GM19395 (cell line): ENCODE data around the gene MYEOV.

ENCODE experiments used
- ATAC-seq: cut with Tn5 transposase; IDR thresholded peaks from one replicate; pipeline ENCODE4 v1.9.1; 2021; ENCODE audit warnings: mild to moderate bottlenecking, moderate library complexity; ENCODE audit not compliant: unreplicated experiment

MYEOV gene

DNA sequence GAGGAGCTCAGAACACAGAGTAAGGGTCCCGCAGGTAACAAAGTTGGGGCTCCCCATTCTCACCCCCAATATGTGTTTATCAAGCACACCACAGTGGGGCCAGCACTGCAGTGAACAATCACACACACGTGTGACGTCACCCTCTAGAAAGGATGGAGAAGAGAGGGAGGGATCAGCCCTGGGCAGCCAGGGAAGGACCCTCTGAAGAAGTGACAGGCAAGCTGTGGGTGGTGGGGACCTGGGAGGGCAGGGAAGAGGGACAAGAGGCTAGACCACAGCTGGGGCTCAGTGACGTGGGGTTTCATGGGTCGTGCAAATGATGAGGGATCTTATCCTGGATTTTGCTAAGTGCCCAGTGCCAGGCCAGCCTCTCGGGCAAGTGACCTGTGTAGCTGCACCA, 28.7 kb upstream of the MYEOV start:
- ATAC-seq: no peak

DNA sequence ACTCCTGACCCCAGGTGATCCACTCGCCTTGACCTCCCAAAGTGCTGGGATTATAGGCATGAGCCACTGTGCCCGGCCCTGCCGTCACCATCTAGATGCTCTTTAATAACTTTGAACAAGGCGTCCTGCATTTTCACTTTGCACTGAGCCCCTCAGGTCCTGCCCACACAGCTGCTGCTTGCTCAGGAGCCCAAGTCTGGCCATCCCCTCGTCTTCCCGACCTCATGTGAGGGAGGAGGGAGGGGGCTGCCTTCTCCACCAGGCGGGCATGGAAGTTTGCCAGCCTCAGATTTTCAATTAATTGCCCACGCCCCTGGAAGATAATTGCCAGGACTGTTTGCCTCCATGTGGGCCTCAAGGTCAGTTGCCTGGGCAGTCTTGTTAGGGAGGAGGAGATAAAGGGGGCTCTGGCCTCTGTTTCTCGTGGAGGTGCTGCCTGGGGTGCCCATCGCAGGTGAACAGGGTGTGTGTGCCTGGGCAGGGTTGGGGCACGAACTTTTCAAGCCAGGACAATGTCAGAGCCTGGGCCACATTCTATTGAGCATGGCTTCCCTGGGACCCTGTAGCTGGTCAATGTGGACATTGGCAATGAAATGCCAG, 27.9 kb upstream of the MYEOV start:
- ATAC-seq: no peak

DNA sequence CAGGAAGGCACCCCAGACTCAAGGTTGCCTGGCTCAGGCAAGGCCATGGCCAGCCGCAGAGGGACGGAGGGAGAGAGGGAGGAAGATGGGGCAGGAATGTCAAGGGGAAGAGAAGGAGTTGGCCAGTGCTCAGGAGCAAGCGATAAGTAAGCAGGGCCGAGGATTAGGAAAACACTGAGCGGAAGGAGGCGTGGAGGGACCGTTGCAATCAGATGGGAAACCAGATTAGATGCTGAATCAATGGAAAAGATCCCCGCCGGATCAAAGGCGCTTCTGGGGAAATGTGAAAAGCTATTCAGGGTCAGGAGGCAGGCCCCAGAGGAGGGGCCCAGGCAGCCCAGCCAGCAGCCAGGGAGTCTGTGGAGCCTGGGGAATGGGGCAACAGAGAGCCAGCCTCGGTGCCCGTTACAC, 26.6 kb upstream of the MYEOV start:
- no peak for ATAC-seq

DNA sequence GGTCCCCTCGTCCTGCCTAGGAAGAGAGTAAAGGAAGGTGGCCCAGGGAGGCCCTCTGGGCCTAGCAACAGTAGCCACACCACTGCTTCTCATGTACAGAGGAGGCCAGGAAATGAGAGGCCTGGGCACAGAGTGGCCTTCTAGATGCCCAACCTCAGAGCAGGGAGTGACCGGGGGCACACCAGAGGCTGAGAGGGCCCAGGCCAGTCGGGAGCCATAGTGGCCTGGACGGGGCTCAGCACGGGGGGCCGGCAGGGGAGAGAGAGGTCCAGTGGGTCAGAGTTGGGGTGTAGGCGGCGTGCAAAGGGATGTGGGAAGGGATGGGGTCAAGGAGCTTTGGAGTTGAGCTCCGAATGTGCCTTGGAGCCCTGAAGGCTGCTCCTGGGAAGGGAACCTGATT, 25.0 kb upstream of the MYEOV start:
- no peak for ATAC-seq

DNA sequence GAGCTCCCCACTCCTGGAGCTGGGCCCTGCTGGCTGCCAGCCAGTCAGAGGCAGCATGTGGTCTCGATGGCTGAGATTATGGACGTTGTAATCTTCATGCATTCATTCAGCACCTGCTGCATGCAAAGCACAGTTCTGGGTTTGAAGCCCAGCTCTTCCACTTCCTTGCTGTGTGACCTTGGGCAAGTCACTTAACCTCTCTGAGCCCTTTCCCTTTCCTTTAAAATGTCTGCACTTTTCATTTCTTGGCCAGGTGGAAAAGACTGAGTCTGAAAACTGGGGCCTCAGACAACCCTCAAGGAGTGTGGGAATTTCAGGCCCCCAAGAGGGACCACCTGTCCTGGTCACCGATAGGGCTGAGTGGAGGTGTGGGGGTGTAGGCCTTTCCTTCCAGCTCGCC, 24.6 kb upstream of the MYEOV start:
- no peak for ATAC-seq

DNA sequence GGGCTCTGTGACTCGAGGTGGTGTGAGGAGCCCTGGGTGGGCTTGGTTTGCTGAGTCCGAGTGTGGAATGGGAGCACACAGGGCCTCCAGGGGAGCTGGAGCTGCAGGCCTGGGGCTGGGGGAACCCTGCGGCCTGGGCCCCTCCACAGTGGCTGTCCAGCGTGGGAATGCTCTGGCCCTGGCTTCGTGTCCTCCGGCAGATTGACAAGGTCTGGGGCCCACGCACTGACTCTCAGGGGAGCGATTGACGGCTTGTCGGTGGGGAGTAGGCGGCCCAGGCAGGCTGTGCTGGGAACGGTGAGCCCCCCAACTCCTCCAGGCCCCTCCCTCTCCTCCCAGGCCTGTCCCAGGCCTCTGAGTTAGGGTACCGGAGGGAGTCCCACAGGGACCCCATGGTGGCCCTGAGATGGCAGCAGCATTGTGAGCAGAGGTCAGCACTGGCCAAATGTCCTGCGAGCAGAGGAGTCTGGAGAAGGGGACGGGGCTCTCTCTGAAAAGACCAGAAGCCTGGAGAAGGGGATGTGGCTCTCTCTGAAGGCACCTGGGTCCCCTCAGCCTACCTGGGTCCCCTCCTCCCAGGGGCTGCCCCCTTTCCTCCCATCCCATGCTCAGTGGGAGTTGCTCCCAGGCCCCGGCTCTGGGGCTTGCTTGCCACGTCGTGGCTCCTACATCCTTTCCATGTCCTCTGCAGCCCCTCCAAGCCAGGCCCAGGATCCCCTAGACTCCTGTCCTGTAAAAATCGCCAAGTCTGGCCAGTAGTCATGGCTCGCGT, 23.8 kb upstream of the MYEOV start:
- no peak for ATAC-seq

DNA sequence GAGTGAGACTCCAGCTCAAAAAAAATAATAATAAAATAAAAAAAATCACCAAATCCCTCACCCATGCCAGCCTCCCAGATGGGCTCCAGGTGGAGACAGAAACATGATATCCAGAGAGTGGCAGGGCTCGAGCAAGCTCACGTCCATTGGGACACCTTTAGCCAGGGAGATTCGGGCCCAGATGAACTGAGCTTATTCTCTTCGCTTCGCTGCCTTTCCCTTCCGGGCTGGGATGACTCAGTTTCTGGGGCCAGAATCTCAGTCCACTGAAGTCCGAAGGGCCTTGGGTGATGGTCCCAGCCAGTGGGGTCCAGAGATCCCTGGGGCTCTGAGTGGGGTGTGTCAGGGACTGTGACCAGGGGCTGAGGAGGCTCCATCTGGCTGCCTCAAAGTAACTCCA, 23.0 kb upstream of the MYEOV start:
- ATAC-seq: no peak

DNA sequence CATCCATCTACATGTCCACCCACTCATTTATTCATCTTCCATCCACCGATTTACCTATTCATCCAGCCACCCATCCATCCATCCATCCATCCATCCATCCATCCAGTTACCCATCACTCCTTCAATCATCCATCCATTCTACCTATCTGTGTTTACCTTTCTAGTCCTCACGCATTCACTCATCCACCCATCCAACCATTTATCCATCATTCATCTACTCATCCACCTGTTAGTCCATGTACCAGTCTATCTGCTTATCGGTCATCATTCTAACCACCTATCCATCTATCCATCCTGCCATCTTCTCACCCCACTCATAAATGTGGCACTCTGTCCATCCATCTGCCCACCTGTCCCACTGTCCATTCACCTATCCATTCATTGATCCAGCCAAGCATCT, 21.9 kb upstream of the MYEOV start:
- no peak for ATAC-seq

DNA sequence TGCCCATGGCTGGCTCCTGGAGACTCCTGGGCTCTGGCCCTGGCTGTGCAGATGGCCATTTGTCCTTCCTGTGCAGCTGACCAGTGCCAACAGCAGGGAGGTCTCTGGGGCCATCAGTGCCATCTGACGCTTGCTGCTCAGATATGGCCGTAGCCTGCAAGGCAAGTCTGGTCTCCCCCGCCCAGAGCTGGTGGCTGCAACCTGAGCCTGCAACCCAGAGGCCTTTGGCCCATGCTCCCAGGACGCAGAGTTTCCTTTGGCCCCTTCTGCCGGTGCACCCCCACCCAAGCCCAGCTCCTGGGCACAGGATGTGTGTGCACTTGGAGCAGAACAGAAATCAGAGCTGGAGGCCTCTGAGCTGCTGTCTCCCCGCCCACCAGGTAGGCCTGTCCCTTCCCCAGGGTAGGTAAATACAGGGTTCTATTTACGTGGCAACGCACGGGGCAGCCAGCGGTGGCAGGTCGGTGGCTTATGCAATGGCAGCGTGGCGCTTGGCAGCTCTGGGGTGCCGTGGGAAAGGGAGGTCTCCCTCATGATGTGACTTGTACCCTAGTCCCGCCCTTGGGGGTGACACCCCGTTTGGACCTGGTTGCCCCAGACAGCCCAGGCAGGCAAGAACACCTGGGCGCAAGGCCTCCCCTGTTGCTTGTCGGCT, 21.0 kb upstream of the MYEOV start:
- ATAC-seq: no peak

DNA sequence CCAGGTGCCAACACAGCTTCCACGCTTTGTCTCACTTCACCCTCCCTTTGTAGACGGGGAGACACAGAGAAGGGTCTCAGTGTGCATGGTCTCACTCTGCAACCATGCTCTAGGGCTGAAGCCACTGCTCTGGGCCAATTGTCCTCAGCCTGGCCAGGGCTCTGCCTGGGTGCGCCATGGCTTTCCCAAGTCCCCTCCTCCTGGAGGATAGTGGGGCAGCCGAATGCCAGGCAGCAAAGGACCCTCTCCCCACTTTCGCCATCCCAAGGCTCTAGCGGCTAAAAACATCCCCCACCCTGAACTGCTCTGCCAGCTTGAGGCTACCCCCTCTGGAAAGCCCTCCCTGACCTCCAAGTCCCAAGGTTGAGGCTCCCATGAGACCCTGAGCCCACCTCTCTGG, 20.4 kb upstream of the MYEOV start:
- ATAC-seq: no peak

DNA sequence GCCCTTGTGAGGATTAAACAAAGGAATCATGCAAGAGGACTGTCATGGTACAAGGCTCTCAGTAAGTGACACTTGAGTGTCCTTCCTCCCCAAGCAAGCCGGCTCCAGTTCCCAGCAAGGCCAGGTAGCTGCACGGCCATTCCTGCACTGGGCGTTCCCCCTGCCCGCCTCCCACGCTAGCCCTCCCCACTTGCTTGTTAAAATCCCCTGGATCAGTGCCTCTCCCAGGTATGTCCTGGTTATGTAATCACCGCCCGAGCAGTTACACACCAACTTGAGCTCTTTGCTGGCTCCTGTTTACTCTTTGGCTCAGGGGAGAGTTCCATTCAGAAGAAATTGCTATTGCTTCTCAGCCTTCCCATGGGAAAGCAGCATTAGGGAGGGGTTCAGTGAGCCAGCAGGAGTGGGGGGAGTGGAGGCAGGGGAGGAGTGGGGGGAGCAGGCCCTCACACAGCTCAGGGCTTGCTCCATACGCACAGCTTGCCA, 19.4 kb upstream of the MYEOV start:
- ATAC-seq: no peak

DNA sequence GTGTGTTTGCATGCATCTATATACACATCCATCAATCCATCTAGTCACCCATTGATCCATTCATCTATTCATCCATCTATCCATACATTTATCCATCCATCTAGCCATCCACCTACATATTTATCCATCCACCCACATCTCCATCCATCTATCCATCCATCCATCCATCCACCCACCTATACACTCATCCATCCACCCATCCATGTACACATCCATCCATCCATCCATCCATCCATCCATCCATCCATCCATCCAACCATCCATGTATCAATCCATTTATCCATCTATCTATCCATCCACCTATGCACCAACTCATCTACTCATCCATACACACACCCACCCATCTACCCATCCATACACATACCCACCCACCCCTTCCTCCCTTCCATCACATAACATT, 18.8 kb upstream of the MYEOV start:
- ATAC-seq: no peak

DNA sequence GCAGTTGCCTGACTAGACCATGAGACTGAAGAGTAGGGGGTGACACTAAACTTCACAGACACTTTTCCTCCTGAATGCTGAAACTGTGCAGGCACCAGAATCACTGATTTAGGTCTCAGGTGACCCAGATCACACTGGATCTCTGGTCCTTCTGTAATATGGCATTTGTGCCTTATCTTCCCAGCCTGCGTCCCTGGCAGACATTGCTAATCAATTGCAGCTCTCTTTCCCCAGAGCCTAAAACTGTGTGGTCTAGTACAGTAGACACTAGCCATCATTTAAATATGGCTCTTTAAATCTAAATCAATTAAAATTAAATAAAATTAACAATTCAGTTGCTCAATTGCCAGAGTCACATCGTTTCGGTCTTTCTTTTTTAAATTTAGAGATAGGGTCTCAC, 17.8 kb upstream of the MYEOV start:
- no peak for ATAC-seq

DNA sequence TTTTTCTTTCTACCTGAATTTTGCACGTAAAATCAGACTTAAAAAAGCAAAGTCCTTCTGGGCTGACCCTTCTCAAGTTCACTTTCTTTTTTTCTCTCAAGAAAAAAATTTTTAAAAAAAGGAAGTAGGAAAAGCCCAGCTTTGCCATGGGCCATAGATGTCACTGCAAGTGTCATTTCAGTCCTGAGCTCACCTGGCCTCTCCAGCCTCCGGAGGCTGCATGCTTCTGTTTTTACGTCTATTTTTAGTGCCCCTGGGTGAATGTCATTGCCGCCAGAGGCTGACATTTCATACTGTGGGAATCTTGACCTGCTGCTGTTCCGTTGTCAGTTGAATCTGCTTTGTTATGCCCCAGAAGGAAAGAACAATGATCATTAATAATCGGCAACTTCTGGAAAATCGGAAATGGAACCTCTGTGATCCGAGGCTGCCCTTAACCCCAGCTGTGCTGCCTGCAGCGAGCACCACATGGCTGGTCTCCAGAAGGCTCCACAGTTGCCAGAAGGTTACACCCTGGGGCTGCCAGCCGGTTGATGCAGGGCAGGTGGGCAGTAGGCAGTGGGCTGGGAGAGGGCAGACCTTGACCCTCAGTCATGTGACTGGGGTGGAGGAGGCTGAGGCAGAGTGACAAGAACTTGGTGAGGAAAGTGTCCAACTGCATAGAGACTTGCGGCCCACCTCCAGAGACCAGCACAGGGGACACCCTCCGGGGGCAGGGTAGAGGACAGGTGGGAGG, 16.7 kb upstream of the MYEOV start:
- peak; percentile 54 for ATAC-seq

DNA sequence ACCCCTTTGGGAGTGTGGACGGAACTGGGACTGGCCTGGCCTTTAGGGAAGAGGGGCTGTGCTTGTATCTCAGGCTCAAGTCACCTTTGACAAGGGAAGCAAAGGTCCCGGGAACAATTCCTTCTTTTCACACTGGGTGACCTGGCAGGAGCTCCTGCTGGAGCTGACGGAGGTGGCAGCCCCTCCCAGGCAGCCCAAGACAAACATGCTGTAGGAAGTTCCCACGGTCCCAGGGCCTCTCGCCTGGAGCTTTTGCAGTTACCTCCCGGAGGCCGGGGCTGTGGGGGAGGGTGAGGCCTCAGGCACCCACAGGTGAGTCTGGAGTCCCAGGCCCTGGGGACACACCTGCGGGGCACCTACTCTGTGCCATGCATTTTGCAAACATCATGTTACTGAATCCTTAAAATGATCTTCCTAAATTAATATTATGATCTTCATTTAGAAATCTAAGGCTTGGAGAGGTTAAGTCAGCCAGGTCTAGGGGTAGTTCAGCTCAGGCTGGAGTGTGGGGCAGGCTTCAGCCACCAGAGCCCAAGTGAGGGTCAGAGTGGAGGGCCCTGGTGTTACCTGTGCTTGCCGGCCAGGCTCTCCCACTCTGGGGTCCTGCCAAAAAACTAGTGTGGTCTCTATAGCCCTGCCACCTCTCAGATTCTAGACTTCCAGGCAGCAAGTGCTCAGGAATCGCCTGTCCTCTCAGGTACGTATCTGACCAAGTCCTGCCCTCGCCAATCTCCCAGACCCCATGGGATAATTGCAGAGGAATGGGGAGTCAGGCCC, 15.7 kb upstream of the MYEOV start:
- no peak for ATAC-seq

DNA sequence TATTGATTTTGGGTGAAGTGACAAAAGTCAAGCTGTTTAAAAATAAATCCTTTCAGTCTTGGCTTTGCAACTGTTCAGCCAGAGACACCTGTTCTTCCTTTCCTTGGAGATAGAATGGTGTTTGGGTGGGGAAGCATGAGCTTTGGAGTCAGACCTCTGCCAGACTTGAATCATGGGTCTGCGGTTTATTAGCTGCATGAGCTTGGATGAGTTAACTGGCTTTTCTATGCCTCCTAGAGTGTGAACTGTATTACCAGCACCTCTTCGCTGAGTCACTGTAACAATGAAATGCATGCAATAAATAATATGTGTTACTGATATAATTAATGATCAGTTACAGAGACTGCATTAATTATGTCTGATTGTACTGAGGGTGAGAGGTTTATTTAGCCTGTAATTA, 13.5 kb upstream of the MYEOV start:
- ATAC-seq: no peak

DNA sequence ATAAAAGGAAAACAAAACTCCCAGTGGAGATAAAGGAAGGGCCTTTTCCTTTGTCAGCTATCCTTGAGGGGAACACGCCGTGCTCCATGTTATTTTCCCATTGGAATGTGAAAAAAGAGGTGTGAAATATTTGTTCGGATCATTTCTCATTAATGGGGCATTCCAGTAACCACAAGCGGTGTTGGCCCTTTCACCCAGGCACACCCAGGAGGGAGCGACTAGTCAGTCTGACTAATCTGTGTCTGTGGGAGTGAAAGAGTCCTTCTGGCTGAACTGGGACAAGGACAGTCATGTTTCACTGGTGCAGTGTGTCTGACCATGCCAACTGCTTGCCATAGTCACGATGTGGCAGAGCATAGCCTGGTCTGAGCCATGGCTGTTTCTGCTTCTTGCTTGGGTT, 13.0 kb upstream of the MYEOV start:
- ATAC-seq: no peak

DNA sequence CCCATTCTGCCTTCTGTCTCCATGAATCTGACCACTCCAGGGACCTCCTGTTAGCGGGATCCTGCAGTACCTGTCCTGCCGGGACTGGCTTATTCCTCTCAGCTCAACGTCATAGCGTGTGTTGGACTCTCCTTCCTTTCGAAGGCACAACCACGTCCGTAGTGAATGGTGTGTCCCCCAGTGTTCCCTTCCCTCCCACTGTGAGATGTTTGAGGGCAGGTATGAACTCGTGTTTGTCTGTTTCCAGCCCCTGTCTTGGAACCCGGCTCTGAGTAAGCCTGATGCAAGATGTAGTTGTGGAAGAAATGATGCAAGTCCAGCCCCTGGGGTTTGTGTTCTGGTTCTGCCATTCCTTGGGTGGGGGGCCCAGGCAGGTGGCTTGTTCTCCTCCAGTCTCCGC, 10.5 kb upstream of the MYEOV start:
- ATAC-seq: no peak

DNA sequence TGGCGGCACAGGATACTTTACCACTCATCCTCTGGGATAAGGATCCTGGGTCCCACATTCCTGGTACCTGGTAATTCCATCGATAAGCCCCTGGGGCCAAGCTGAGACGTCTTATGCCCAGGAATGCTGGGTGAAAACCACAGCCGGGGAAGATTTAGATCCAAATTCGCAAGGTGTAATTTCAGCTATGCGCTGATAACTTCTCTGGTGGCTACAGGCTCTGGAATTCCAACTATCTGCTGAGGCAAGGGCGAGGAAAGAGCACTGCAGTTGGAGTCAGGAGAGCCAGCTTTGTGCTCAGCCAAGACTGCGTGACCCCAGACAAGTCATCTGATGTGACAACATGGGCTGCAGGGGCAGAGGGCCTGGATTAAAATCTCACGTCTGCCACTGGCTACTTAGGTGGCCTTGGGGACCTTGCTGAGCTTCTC, 9.9 kb upstream of the MYEOV start:
- no peak for ATAC-seq

DNA sequence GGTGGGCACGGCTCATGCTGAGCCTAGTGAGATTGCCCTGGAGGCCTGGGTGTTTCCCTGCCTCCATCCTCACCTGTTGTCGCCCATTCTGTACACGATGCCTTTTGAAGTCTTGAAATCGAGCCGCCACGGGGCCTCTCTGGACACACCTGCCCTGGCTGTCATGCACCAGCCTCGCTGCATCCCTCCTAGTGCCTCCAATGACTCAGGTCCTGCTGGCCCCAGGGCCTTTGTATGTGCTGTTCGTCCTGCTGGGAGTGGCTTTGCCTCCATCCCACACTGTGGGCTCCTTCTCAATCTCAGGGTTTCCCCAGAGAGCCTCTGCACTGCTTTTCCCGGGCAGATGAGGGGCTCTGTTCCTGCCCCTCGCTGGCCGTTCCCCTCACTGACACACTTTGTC, 8.9 kb upstream of the MYEOV start:
- no peak for ATAC-seq

DNA sequence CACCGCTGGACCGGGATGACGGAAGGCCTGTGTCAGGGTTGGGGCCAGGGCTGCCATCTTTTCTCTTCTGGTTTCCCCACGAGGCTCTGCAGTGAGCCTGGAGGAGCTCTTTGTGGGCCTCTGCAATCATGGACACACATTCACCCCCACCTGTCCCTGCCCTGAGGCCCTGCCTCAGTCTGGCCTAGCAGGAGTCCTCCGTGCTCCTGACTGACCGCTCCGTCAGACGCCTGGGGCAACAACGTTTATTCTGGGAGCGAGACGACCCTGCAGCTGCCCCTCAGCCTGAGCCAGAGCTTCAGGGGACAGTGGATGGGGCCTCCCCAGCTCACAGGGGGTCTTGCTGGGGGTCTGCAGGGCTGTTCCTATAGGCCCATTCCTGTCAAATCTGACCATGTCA, 8.2 kb upstream of the MYEOV start:
- ATAC-seq: no peak
